Measurements from ENCODE around the gene PPP2R1A. TPM values are rescaled to one million over a fixed set of nuclear protein-coding genes. Genes with fewer than 3 reads are reported as not detected.

Gene PPP2R1A
- polyA plus RNA-seq (ENCODE audit: insufficient read length) = 293 TPM

- peak; percentile 100 for DNase-seq (ENCODE audit: low read depth)
Measured at GRCh38 chr19:52189735-52190486, at the start of gene PPP2R1A. Gene PPP2R1A, plus strand, starts transcription at chr19:52190052. Its CDS starts 45 bp downstream, at chr19:52190097.

- DNase-seq (ENCODE audit: low read depth) = no peak
Measured at GRCh38 chr19:52141203-52141602, 48.6 kb upstream of the PPP2R1A start.

DNA sequence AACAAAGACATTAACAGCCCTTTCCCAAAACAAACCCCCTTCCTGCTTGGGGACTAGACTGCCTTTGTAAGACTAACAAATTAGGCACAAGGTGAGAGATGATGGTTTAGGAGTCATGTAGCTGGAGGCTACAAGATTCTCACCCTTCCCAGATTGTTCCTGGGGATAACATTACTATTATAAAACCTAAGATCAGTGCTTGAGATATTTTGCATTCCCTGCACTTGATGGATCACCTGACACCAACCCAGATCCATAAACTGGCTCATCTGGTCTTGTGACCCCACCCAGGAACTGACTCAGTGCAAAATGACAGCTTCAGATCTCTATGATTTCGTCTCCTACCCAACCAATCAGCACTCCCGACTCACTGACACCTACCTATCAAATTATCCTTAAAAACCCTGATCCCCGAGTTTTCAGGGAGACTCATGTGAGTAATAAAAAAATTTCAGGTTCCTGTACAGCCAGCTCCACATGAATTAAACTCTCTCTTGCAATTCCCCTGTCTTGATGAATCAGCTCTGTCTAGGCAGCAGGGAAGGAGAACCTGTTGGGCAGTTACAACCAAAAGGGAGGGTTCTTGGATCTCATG, 47.8 kb upstream of the PPP2R1A start:
- DNase-seq (ENCODE audit: low read depth) = no peak

GRCh38 chr19:52148256-52148655, 41.6 kb upstream of the PPP2R1A start:
- no peak for DNase-seq (ENCODE audit: low read depth)

- DNase-seq (ENCODE audit: low read depth) = no peak
Measured at GRCh38 chr19:52155596-52156359, 34.1 kb upstream of the PPP2R1A start.

GRCh38 chr19:52170304-52170703, 19.5 kb upstream of the PPP2R1A start:
- no peak for DNase-seq (ENCODE audit: low read depth)

DNA sequence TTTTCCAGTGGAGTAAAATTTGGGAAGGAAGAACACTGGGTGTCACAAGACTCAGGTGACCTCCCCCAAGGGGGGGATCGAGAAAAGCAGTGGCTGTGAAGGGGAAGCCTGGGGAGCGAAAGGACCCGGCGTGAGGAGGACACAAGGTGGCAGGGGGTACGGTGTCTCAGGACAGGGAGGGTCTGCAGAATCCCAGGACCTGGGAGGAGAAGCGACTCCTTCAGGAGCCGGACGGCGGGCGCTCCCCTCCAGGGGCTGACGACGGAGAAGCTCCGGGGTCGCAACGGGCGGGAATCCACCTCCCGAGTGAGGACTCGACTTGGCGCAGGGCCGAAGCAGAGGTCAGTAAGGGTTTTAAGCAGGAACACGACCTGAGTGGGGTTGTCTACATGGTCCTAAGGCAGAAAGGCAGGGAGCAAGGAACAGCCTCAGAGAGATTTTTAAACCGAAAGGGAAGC, 19.0 kb upstream of the PPP2R1A start:
- DNase-seq (ENCODE audit: low read depth) = no peak

GRCh38 chr19:52171321-52172169, 18.3 kb upstream of the PPP2R1A start, which contains the start of gene ZNF836:
Gene ZNF836, minus strand, starts transcription at chr19:52171621. Its CDS starts 3,549 bp downstream, at chr19:52168072.
- DNase-seq (ENCODE audit: low read depth) = no peak

DNA sequence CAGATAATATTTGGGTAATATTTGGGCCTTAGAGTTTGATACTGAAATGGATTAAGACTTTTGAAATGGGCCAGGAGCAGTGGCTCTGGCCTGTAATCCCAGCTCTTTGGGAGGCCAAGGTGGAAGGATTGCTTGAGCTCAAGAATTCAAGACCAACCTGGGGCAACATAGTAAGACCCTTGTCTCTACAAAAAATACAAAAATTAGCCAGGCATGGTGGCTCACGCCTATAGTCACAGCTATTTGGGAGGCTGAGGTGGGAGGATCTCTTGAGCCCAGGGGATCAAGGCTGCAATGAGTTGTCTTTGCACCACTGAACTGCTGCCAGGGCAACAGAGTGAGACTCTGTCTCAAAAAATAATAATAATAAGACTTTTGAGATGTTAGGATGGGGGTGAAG, 17.5 kb upstream of the PPP2R1A start:
- DNase-seq (ENCODE audit: low read depth) = no peak

DNA sequence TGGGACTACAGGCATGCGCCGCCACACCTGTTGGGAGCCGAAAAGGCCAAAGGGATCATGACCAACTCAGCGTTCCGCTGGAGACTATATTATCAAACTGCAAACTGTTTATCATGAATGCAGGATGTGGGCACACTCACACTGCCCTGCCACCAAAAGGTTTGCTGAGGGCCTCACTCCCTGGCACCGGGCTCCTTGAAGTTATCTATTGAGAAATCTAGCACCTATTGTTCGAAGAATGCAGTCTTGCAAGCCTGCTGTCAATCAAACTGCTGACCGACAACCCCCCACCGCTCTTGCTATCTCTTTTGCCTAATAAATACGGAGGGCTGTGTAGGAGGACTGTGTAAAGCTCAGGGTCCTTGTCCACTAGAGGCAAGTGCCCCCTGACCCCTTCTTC, 13.3 kb upstream of the PPP2R1A start:
- DNase-seq (ENCODE audit: low read depth) = no peak

DNA sequence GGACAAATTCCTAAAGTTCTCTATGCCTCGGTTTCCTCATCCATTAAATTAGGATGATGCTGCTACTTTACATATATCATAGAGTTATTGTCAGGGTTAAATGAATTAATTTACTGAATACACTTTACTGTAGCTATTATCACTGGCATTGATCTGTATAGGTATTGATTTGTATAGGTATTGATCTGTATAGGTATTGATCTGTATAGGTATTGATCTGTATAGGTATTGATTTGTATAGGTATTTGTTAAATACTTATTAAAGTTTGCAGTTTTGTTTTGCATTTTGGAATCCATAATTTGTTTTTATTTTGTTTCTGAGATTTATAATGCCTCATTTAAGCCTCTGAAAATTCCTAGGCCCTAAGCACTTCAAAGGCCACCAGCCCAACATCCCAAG, 2.4 kb upstream of the PPP2R1A start:
- no peak for DNase-seq (ENCODE audit: low read depth)

- no peak for DNase-seq (ENCODE audit: low read depth)
Measured at GRCh38 chr19:52188822-52189734, 774 bp upstream of the PPP2R1A start.

- no peak for DNase-seq (ENCODE audit: low read depth)
Measured at GRCh38 chr19:52190487-52191293, 838 bp downstream of the PPP2R1A start.

DNA sequence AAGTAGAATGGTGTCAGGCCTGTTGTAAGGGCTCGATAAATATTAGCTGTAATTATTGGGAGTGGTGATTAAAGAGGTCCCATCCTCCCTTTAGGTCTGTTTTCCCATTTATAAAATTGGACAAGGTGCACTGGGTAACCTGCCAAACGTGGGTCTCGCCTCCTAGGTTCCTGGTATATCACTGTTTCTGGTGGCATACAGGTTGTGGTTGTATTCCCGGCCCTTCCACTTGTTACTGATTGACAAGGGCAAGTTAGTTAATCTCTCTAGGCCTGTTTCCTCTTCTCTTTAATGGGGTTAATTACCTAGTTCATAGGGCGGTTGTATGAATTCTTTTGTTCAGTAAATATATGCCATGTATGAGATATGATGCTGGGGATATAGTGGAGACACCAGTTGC, 1.5 kb downstream of the PPP2R1A start:
- no peak for DNase-seq (ENCODE audit: low read depth)

DNA sequence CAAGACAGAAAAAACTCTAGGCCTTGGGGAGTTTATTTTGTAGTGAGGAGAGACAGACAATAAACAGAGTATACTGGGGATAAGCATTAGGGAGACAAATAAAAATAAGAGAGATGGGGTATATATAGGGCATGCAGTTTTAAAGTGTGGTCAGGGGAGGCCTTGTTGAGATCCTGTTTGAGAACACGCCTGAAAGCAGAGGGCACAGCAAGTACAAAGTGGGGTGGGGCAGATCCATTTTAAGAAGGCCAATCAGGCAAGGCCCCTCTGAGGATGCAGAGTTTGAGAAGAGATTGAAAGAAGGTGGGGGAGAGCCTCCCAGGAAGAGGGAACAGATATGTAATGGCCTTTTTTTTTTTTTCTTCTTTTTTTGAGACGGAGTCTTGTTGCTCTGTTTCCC, 2.1 kb downstream of the PPP2R1A start:
- no peak for DNase-seq (ENCODE audit: low read depth)

DNA sequence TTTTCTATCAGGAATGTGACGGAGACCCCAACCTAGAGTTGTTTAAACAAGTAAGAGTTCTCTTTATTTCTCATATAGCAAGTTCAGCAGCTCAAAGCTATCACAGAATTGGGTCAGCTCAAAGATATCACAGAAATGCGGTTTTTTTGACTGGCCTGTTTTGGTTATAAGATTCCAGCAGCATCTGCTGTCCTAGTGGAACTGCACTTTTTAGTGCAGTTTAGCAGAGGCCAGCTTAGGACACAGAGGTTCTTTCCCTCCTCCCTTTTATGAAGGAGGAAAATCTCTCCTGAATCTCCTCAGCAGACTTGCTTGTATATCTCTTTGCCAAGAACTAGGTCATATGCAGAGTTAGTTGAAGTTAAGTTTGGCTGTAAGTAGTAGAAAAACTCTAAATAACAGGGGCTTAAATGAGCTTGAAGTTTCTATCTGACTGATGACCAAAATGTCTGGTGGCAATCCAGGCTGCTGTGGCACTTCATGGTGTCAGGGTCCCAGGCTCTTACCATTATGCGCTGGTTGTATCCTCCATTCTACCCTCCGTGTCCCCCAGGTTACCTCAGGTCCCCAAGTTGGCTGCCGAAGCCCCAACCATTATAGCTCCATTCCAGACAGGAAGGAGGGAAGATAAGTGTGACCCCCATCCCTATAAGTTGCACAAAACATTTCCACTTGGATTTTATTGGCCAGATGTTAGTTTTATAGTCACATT, 6.6 kb downstream of the PPP2R1A start:
- no peak for DNase-seq (ENCODE audit: low read depth)

DNA sequence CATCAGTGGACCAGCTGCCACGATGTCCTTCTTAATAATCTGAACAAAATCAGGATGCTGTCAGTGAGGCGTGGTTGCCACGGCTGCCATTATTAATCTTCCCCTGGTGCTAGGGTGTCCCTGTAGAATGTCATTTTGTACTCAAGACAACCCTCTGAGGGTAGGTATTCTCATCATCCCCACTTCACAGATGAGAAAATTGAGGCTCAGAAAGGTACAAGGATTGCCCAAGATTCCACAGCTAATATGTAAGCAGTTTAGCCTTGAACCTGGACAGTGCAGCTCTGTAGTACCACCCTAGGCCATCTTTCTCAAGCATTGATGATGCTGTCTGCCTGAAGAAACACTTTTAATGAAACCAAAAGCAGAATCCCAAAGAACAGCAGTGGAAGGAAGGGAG, 8.1 kb downstream of the PPP2R1A start:
- no peak for DNase-seq (ENCODE audit: low read depth)

DNA sequence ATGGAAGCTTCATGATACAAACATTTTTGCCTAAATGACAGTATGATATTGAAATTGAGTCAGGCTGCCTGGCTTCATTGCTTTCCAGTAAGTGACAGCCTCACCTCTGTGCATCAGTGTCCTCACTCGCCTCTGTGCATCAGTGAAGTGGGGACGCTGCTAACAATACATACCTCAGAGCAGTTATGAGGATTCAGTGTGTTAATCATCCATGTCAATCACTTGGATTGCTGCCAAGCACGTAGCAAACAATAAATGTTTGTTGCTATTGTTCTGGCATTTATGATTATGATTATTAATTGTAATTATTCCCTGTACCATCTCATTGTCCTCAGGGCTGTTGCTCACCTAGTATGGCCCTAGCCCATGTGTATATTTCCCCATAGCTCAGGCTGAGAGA, 8.8 kb downstream of the PPP2R1A start:
- no peak for DNase-seq (ENCODE audit: low read depth)

GRCh38 chr19:52200044-52200443, 10.2 kb downstream of the PPP2R1A start:
- no peak for DNase-seq (ENCODE audit: low read depth)

All from forelimb muscle (tissue), 1 donor.